ENCODE data around the gene PLEKHA6.

Gene PLEKHA6

GRCh38 chr1:204296431-204296988 is 63.2 kb downstream of the PLEKHA6 start:
- no peak for DNase-seq
- in situ Hi-C loops (cut with MboI; ENCODE audit: low pct_unique_long_range_greater_than_20kb, low sequenced_read_pairs), result no loop called here

- in situ Hi-C loops (cut with MboI; ENCODE audit: low pct_unique_long_range_greater_than_20kb, low sequenced_read_pairs), result no loop called here
- no peak for DNase-seq
Observed at GRCh38 chr1:204295671-204296070, 64.1 kb downstream of the PLEKHA6 start.

- in situ Hi-C loops (cut with MboI; ENCODE audit: low pct_unique_long_range_greater_than_20kb, low sequenced_read_pairs), result no loop called here
- DNase-seq, result no peak
Observed at GRCh38 chr1:204294357-204294756, 65.4 kb downstream of the PLEKHA6 start.

GRCh38 chr1:204293605-204294337 is 66.0 kb downstream of the PLEKHA6 start:
- no peak for DNase-seq
- in situ Hi-C loops (cut with MboI; ENCODE audit: low pct_unique_long_range_greater_than_20kb, low sequenced_read_pairs), result no loop called here

GRCh38 chr1:204292740-204293139 is 67.0 kb downstream of the PLEKHA6 start:
- in situ Hi-C loops (cut with MboI; ENCODE audit: low pct_unique_long_range_greater_than_20kb, low sequenced_read_pairs), result no loop called here

GRCh38 chr1:204289280-204289679 is 70.4 kb downstream of the PLEKHA6 start:
- in situ Hi-C loops (cut with MboI; ENCODE audit: low pct_unique_long_range_greater_than_20kb, low sequenced_read_pairs), result no loop called here
- DNase-seq, result no peak

More at GRCh38 chr1:204292740-204293139, 67.0 kb downstream of the PLEKHA6 start:
- no peak for DNase-seq

- no peak for DNase-seq
- in situ Hi-C loops (cut with MboI; ENCODE audit: low pct_unique_long_range_greater_than_20kb, low sequenced_read_pairs), result no loop called here
Observed at GRCh38 chr1:204288021-204288588, 71.6 kb downstream of the PLEKHA6 start.

- in situ Hi-C loops (cut with MboI; ENCODE audit: low pct_unique_long_range_greater_than_20kb, low sequenced_read_pairs), result no loop called here
- DNase-seq, result no peak
Observed at GRCh38 chr1:204287466-204287891, 72.2 kb downstream of the PLEKHA6 start.

GRCh38 chr1:204286831-204287421 is 72.8 kb downstream of the PLEKHA6 start:
- in situ Hi-C loops (cut with MboI; ENCODE audit: low pct_unique_long_range_greater_than_20kb, low sequenced_read_pairs), result no loop called here

GRCh38 chr1:204286315-204286714 is 73.4 kb downstream of the PLEKHA6 start:
- in situ Hi-C loops (cut with MboI; ENCODE audit: low pct_unique_long_range_greater_than_20kb, low sequenced_read_pairs), result no loop called here
- DNase-seq, result no peak

More at GRCh38 chr1:204286831-204287421, 72.8 kb downstream of the PLEKHA6 start:
- DNase-seq, result peak; percentile 54

GRCh38 chr1:204285436-204286305 is 74.1 kb downstream of the PLEKHA6 start:
- in situ Hi-C loops (cut with MboI; ENCODE audit: low pct_unique_long_range_greater_than_20kb, low sequenced_read_pairs), result no loop called here
- DNase-seq, result no peak

GRCh38 chr1:204284929-204285328 is 74.8 kb downstream of the PLEKHA6 start:
- DNase-seq, result no peak
- in situ Hi-C loops (cut with MboI; ENCODE audit: low pct_unique_long_range_greater_than_20kb, low sequenced_read_pairs), result no loop called here

- in situ Hi-C loops (cut with MboI; ENCODE audit: low pct_unique_long_range_greater_than_20kb, low sequenced_read_pairs), result no loop called here
- no peak for DNase-seq
Observed at GRCh38 chr1:204283711-204284651, 75.7 kb downstream of the PLEKHA6 start.

- DNase-seq, result no peak
- in situ Hi-C loops (cut with MboI; ENCODE audit: low pct_unique_long_range_greater_than_20kb, low sequenced_read_pairs), result no loop called here
Observed at GRCh38 chr1:204282761-204283221, 76.9 kb downstream of the PLEKHA6 start.

- in situ Hi-C loops (cut with MboI; ENCODE audit: low pct_unique_long_range_greater_than_20kb, low sequenced_read_pairs), result no loop called here
- DNase-seq, result no peak
Observed at GRCh38 chr1:204280099-204280961, 79.4 kb downstream of the PLEKHA6 start.

- in situ Hi-C loops (cut with MboI; ENCODE audit: low pct_unique_long_range_greater_than_20kb, low sequenced_read_pairs), result no loop called here
- DNase-seq, result no peak
Observed at GRCh38 chr1:204278958-204279357, 80.8 kb downstream of the PLEKHA6 start.

- in situ Hi-C loops (cut with MboI; ENCODE audit: low pct_unique_long_range_greater_than_20kb, low sequenced_read_pairs), result no loop called here
- no peak for DNase-seq
Observed at GRCh38 chr1:204278251-204278650, 81.5 kb downstream of the PLEKHA6 start.

Data from KBM-7 (cell line).